SK-N-SH treated with all-trans-retinoic acid at 6 μM for 48 hours (cell line): ENCODE data around the gene SH3BP5.
A peak's percentile ranks its signal among the peaks of the same experiment; 100 is the strongest.

Experiments
- ATAC-seq: fragments of 200-7000 bp; cut with Tn5 transposase; 3 replicates; pipeline ENCODE4 v1.9.1; 2020; ENCODE audit warnings: mild to moderate bottlenecking, moderate library complexity
- ARNTL ChIP-seq: fragments of 450-650 bp; formaldehyde crosslinking; IDR thresholded peaks from 2 replicates; pipeline ENCODE4 v1.5.0; 2020; ENCODE audit warnings: low read depth, mild to moderate bottlenecking, moderate library complexity, borderline replicate concordance
- BACH2 ChIP-seq: fragments of 250-450 bp; sonication (Bioruptor Pico); IDR thresholded peaks from 2 replicates; pipeline ENCODE4 v1.9.0; 2021; ENCODE audit warnings: mild to moderate bottlenecking, borderline replicate concordance
- CREB5 ChIP-seq: fragments of 250-450 bp; sonication (Bioruptor Pico); IDR thresholded peaks from 2 replicates; pipeline ENCODE4 v1.5.1; 2020; ENCODE audit warnings: low read depth, mild to moderate bottlenecking, moderate library complexity
- CSDC2 ChIP-seq: fragments of 250-450 bp; sonication (Bioruptor Pico); IDR thresholded peaks from 2 replicates; pipeline ENCODE4 v1.5.0; 2020; ENCODE audit warnings: mild to moderate bottlenecking, moderate library complexity
- OSR1 ChIP-seq: fragments of 250-450 bp; sonication (Bioruptor Pico); IDR thresholded peaks from 2 replicates; pipeline ENCODE4 v1.8.0; 2022; ENCODE audit warnings: moderate library complexity, mild to moderate bottlenecking, inconsistent platforms
- PATZ1 ChIP-seq: fragments of 250-450 bp; sonication (Bioruptor Pico); IDR thresholded peaks from 2 replicates; pipeline ENCODE4 v1.8.0; 2020; ENCODE audit warnings: mild to moderate bottlenecking, moderate library complexity, borderline replicate concordance
- PPARA ChIP-seq: fragments of 250-450 bp; sonication (Bioruptor Pico); IDR thresholded peaks from 2 replicates; pipeline ENCODE4 v1.5.0; 2020; ENCODE audit warnings: mild to moderate bottlenecking, borderline replicate concordance
- TCF4 ChIP-seq: fragments of 250-450 bp; sonication (Bioruptor Pico); IDR thresholded peaks from 2 replicates; pipeline ENCODE4 v1.8.0; 2021; ENCODE audit warnings: mild to moderate bottlenecking, moderate library complexity, borderline replicate concordance
- TOX ChIP-seq: fragments of 250-450 bp; sonication (Bioruptor Pico); IDR thresholded peaks from 2 replicates; pipeline ENCODE4 v1.8.0; 2021; ENCODE audit warnings: mild to moderate bottlenecking, moderate library complexity, borderline replicate concordance
- ZC3H10 ChIP-seq: fragments of 250-450 bp; sonication (Bioruptor Pico); IDR thresholded peaks from 2 replicates; pipeline ENCODE4 v1.5.1; 2021; ENCODE audit warnings: mild to moderate bottlenecking, moderate library complexity
- ZFP3 ChIP-seq: fragments of 250-450 bp; sonication (Bioruptor Pico); IDR thresholded peaks from 2 replicates; pipeline ENCODE4 v1.5.0; 2020; ENCODE audit warnings: mild to moderate bottlenecking, moderate library complexity
- ZFP30 ChIP-seq: fragments of 450-650 bp; formaldehyde crosslinking; IDR thresholded peaks from 2 replicates; pipeline ENCODE4 v1.5.0; 2022; ENCODE audit warnings: mild to moderate bottlenecking, moderate library complexity
- ZNF565 ChIP-seq: fragments of 450-650 bp; formaldehyde crosslinking; conservative IDR thresholded peaks from 2 replicates; pipeline ENCODE4 v1.5.0; 2020; ENCODE audit warnings: low read depth, mild to moderate bottlenecking, moderate library complexity
- ZNF70 ChIP-seq: fragments of 450-650 bp; formaldehyde crosslinking; IDR thresholded peaks from 2 replicates; pipeline ENCODE4 v1.5.0; 2020; ENCODE audit warnings: mild to moderate bottlenecking, moderate library complexity
- TF ChIP-seq, protein P1 (sequence below): fragments of 250-450 bp; sonication (Bioruptor Pico); IDR thresholded peaks from 2 replicates; pipeline ENCODE4 v1.5.0; 2020; ENCODE audit warnings: mild to moderate bottlenecking, moderate library complexity
- TF ChIP-seq, protein P2 (sequence below): fragments of 250-450 bp; sonication (Bioruptor Pico); IDR thresholded peaks from 2 replicates; pipeline ENCODE4 v1.8.0; 2021; ENCODE audit warnings: low read depth, mild to moderate bottlenecking, moderate library complexity, borderline replicate concordance
- TF ChIP-seq, protein P3 (sequence below): fragments of 250-450 bp; sonication (Bioruptor Pico); IDR thresholded peaks from 2 replicates; pipeline ENCODE4 v1.5.1; 2021; ENCODE audit warnings: mild to moderate bottlenecking, moderate library complexity

The SH3BP5 gene

DNA sequence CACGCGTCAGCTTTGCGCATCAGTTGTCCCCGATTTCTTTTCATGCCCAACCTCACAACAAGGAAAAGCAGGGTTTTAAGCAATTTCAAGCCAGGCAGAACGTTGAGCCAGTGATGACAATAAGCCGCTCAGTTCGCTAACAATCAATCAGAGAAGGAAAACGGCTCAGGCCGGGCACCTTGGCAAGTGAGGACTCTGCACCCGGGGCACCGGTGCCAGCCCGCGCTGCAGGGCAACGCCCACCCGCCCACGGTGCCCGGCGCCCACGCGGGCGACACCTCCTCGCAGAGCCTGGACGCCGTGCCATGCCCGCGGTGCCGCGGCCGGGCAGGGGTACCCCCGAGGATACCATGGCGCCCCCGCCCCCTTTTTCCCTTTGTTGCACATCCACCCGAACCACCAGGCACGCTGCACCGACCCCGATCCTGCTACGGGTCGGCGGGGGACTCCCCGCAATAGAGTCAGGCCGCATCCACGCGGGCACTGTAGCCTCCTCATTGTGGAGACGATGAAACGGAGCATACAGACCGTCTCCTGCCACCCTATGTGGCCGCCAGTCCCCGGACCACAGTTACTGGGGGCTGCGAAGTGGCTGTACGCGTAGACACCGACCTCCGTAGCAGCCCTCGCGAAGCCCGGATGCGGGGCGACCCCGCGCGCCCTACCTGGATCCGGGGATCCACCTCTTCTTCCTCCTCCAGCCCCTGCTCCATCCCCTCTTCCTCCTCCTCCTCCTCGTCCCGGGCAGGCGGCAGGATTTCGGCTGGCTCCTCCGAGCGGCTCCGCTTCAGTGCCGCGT is 581 bp downstream of the SH3BP5 start:
- ATAC-seq = peak; percentile 69
- TF ChIP-seq OSR1 (CRISPR knock-in tag) (no peak), ZFP3 (CRISPR knock-in tag) (no peak)

DNA sequence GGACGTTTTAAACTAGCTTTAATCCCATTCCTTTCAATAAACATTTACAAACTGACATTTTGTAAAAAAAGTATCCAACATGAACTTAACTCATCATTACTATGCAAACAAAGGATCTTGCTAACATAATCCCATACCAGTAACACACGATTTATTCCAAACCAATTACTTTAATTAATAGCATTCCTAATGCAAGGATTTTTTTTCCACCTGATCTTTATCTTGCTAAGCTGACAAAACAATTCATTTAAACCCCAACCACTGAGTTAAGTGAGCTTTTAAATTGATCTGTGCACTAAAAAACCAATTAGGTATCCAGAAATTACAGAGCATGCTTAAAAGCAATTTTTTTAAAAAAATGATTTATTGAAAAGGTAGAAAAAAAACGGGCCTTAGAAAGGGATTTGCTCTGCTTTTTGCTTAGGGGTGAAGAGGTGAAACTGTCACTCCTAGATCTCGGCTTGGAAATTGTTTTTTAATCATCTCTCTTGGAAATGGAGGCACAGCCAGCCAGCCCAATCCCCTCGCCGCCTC is 1.2 kb downstream of the SH3BP5 start:
- ATAC-seq = no peak
- TF ChIP-seq TOX = no peak

GRCh38 chr3:15330031-15330596 is 2.3 kb downstream of the SH3BP5 start:
- no peak for TF ChIP-seq PPARA (CRISPR knock-in tag)
- no peak for TF ChIP-seq BACH2 (CRISPR knock-in tag)
- no peak for TF ChIP-seq ZC3H10
- TF ChIP-seq, protein P1, sequence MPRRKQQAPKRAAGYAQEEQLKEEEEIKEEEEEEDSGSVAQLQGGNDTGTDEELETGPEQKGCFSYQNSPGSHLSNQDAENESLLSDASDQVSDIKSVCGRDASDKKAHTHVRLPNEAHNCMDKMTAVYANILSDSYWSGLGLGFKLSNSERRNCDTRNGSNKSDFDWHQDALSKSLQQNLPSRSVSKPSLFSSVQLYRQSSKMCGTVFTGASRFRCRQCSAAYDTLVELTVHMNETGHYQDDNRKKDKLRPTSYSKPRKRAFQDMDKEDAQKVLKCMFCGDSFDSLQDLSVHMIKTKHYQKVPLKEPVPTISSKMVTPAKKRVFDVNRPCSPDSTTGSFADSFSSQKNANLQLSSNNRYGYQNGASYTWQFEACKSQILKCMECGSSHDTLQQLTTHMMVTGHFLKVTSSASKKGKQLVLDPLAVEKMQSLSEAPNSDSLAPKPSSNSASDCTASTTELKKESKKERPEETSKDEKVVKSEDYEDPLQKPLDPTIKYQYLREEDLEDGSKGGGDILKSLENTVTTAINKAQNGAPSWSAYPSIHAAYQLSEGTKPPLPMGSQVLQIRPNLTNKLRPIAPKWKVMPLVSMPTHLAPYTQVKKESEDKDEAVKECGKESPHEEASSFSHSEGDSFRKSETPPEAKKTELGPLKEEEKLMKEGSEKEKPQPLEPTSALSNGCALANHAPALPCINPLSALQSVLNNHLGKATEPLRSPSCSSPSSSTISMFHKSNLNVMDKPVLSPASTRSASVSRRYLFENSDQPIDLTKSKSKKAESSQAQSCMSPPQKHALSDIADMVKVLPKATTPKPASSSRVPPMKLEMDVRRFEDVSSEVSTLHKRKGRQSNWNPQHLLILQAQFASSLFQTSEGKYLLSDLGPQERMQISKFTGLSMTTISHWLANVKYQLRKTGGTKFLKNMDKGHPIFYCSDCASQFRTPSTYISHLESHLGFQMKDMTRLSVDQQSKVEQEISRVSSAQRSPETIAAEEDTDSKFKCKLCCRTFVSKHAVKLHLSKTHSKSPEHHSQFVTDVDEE (CRISPR knock-in tag) = no peak
- no peak for TF ChIP-seq ARNTL (CRISPR knock-in tag)
- no peak for TF ChIP-seq CREB5
- TF ChIP-seq PATZ1 (CRISPR knock-in tag) = no peak
- TF ChIP-seq ZFP3 (CRISPR knock-in tag) = no peak
- TF ChIP-seq, protein P2, sequence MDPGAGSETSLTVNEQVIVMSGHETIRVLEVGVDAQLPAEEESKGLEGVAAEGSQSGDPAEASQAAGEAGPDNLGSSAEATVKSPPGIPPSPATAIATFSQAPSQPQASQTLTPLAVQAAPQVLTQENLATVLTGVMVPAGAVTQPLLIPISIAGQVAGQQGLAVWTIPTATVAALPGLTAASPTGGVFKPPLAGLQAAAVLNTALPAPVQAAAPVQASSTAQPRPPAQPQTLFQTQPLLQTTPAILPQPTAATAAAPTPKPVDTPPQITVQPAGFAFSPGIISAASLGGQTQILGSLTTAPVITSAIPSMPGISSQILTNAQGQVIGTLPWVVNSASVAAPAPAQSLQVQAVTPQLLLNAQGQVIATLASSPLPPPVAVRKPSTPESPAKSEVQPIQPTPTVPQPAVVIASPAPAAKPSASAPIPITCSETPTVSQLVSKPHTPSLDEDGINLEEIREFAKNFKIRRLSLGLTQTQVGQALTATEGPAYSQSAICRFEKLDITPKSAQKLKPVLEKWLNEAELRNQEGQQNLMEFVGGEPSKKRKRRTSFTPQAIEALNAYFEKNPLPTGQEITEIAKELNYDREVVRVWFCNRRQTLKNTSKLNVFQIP = no peak
- no peak for TF ChIP-seq TCF4 (CRISPR knock-in tag)
- TF ChIP-seq CSDC2 (CRISPR knock-in tag) = no peak
- TF ChIP-seq ZFP30 (CRISPR knock-in tag) = no peak
- TF ChIP-seq, protein P3, sequence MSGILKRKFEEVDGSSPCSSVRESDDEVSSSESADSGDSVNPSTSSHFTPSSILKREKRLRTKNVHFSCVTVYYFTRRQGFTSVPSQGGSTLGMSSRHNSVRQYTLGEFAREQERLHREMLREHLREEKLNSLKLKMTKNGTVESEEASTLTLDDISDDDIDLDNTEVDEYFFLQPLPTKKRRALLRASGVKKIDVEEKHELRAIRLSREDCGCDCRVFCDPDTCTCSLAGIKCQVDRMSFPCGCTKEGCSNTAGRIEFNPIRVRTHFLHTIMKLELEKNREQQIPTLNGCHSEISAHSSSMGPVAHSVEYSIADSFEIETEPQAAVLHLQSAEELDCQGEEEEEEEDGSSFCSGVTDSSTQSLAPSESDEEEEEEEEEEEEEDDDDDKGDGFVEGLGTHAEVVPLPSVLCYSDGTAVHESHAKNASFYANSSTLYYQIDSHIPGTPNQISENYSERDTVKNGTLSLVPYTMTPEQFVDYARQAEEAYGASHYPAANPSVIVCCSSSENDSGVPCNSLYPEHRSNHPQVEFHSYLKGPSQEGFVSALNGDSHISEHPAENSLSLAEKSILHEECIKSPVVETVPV (CRISPR knock-in tag) = no peak
- no peak for TF ChIP-seq TOX
- TF ChIP-seq OSR1 (CRISPR knock-in tag) = no peak
- no peak for TF ChIP-seq ZNF565 (CRISPR knock-in tag)
- TF ChIP-seq ZNF70 (CRISPR knock-in tag) = no peak
- ATAC-seq = no peak
